Measurements from ENCODE around the gene CPA3. TPM values are rescaled to one million over a fixed set of nuclear protein-coding genes. Genes with fewer than 3 reads are reported as not detected.

CPA3 gene
- total RNA-seq, 2 donors from 2014 or later, result 2.6 to 8.1 TPM

DNA sequence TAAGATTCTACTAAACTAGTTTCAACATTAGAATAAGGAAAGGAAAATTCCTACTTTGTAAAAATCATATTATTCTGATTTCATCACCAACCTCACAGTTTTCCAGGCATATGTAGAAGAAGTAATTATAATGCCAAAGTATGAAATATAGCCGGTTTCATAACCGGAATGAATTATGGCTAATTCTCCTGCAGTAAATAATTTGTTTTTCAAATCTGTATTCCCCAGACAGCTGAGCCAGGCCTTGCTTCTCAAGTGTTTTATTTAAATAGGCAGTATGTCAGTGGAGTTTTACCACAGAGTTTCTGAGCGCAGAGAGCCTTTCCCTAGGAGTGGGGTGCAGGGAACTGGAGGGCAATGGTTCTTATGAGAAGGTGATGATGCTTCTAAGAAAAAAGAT, 8.7 kb upstream of the CPA3 start:
- H3K9me3 ChIP-seq, result no peaks in the 10 kb centered on the region
- H3K4me1 ChIP-seq (replicated peaks), result no peaks in the 10 kb centered on the region
- no peak overlapping the region for H3K27ac ChIP-seq
- H3K4me3 ChIP-seq, result no peak overlapping the region
- no peaks in the 10 kb centered on the region for H3K36me3 ChIP-seq
- DNase-seq (ENCODE audit: low spot score), result no peak
- 85% methylated on average over 3 of the region's 3 CpGs for WGBS
- TF ChIP-seq POLR2AphosphoS5 (IDR thresholded peaks at IDR 0.05), result no peak
- intact Hi-C loops (cut with DNase I), result no loop called here
- H3K27me3 ChIP-seq (replicated peaks; ENCODE audit: insufficient read depth), result no peaks in the 10 kb centered on the region

DNA sequence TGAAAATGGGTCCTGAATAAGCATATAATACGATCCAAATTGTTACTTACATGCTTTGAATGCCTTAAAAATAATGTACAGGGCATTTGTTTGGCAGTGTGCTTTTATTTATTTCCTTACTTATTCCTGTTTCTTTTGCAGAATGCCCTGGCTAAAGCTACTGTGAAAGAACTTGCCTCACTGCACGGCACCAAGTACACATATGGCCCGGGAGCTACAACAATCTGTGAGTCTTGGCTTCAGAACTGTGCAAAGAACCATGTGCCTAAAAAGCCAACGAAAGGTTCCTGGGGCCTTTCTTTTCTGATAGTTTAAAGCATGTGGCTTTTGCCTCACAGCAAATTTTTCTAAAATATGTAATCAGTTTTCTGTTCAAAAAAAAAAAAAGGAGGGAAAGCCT, 7.8 kb upstream of the CPA3 start:
- no peak for TF ChIP-seq POLR2AphosphoS5 (IDR thresholded peaks at IDR 0.05)
- TF ChIP-seq POLR2A (IDR thresholded peaks at IDR 0.05), result no peak
- TF ChIP-seq, protein P1, sequence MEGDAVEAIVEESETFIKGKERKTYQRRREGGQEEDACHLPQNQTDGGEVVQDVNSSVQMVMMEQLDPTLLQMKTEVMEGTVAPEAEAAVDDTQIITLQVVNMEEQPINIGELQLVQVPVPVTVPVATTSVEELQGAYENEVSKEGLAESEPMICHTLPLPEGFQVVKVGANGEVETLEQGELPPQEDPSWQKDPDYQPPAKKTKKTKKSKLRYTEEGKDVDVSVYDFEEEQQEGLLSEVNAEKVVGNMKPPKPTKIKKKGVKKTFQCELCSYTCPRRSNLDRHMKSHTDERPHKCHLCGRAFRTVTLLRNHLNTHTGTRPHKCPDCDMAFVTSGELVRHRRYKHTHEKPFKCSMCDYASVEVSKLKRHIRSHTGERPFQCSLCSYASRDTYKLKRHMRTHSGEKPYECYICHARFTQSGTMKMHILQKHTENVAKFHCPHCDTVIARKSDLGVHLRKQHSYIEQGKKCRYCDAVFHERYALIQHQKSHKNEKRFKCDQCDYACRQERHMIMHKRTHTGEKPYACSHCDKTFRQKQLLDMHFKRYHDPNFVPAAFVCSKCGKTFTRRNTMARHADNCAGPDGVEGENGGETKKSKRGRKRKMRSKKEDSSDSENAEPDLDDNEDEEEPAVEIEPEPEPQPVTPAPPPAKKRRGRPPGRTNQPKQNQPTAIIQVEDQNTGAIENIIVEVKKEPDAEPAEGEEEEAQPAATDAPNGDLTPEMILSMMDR (IDR thresholded peaks at IDR 0.05), result no peak
- Histone ChIP-seq H3K27me3 (replicated peaks; ENCODE audit: insufficient read depth) (no peaks in the 10 kb centered on the region), H3K36me3 (no peaks in the 10 kb centered on the region), H3K4me3 (no peak overlapping the region), H3K27ac (no peak overlapping the region), H3K4me1 (replicated peaks) (no peaks in the 10 kb centered on the region), H3K9me3 (no peaks in the 10 kb centered on the region)
- no peak for DNase-seq (ENCODE audit: low spot score)
- 88% methylated on average over 4 of the region's 4 CpGs for WGBS
- intact Hi-C loops (cut with DNase I), result no loop called here

DNA sequence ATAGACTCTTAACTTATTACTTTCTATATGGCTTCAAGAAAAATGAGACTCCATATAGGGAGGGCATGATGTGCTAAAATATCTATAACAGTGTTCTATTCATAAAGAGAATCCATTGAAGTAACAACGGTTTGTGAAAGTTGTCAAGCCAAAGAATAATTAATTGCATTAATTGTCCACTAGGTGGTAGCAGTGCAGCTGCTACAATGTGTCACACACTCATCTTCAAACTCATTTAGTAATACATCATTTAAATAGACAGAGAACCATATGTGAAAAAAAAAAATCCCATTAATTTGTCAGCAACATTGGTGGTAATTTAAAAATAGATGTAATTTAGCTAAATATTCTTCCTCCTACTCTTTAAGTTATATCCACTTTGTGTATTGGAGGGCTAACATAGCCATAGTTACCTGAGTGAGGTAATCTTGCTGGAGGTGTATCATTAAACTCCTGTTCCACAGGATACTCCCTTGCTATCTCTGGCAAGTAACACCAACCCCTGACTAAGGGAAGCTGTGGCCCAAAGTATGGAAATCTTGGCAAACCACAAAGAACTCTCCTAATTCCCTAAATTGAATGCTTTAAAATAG, 3.7 kb upstream of the CPA3 start:
- no peaks in the 10 kb centered on the region for H3K27me3 ChIP-seq (replicated peaks; ENCODE audit: insufficient read depth)
- no peak overlapping the region for H3K4me3 ChIP-seq
- DNase-seq (ENCODE audit: low spot score), result no peak
- H3K36me3 ChIP-seq, result no peaks in the 10 kb centered on the region
- no peak for TF ChIP-seq POLR2AphosphoS5 (IDR thresholded peaks at IDR 0.05)
- TF ChIP-seq, protein P1 (IDR thresholded peaks at IDR 0.05), result peak; percentile 40 to 77 (median 66)
- H3K27ac ChIP-seq, result no peak overlapping the region
- 2% methylated on average over 1 of the region's 1 CpG for WGBS
- intact Hi-C loops (cut with DNase I), result loop anchor here (5.0 to 10.0 kb wide), 2 partner anchors 86 to 413 kb away; no protein-coding TSS in a partner anchor
- H3K4me1 ChIP-seq (replicated peaks), result no peaks in the 10 kb centered on the region
- no peaks in the 10 kb centered on the region for H3K9me3 ChIP-seq

DNA sequence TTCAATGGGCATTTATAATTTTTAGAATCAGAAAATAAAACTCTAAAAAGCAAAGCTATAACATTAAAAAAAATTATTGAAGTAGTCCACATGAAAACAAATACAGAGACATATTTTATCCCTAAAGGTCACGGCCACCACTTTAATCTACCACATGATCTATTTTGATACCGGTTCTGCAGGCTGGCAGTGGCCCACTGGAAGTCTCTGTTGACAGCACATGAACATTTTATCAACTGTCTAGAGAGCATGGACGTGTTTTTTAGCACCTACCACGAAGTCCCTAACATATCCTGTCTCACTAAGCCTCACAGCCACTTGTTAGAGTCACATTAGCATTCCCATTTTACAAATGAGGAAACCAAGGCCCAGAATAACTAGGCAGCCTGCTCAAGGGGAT, 1.8 kb upstream of the CPA3 start:
- Histone ChIP-seq H3K4me3 (no peak overlapping the region), H3K9me3 (no peaks in the 10 kb centered on the region), H3K4me1 (replicated peaks) (no peaks in the 10 kb centered on the region), H3K27me3 (replicated peaks; ENCODE audit: insufficient read depth) (no peaks in the 10 kb centered on the region), H3K36me3 (no peaks in the 10 kb centered on the region), H3K27ac (no peak overlapping the region)
- WGBS, result 50% methylated on average over 4 of the region's 4 CpGs
- no peak for DNase-seq (ENCODE audit: low spot score)
- TF ChIP-seq, protein P1 (IDR thresholded peaks at IDR 0.05), result no peak
- TF ChIP-seq POLR2AphosphoS5 (IDR thresholded peaks at IDR 0.05), result no peak
- TF ChIP-seq POLR2A (IDR thresholded peaks at IDR 0.05), result no peak
- intact Hi-C loops (cut with DNase I), result loop anchor here (5.0 to 10.0 kb wide), 2 partner anchors 84 to 412 kb away; no protein-coding TSS in a partner anchor

DNA sequence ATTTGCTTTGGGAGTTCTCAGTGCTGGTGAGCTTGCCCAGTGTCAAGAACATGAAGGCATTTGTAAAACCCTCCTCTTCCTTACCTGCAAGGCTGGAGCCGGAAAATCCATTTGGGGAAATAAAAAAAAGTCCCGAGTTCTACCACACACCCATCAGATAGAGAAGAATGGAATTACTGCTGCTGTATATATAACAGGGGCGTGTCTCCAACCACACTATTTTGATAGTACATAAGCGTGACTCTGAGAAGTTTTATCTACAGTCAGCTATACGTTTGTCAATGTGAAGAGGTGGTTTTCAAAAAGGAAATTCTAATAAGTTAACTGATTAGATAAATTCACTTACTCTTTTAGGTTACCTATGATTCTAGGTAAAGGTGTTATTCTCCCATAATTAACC, 1.3 kb upstream of the CPA3 start:
- Histone ChIP-seq H3K4me1 (replicated peaks) (no peaks in the 10 kb centered on the region), H3K36me3 (no peaks in the 10 kb centered on the region), H3K27ac (no peak overlapping the region), H3K27me3 (replicated peaks; ENCODE audit: insufficient read depth) (no peaks in the 10 kb centered on the region), H3K9me3 (no peaks in the 10 kb centered on the region), H3K4me3 (no peak overlapping the region)
- intact Hi-C loops (cut with DNase I), result loop anchor here (5.0 to 10.0 kb wide), 2 partner anchors 83 to 411 kb away; no protein-coding TSS in a partner anchor
- WGBS, result 71% methylated on average over 5 of the region's 5 CpGs
- DNase-seq (ENCODE audit: low spot score), result no peak
- TF ChIP-seq, protein P1 (IDR thresholded peaks at IDR 0.05), result no peak
- TF ChIP-seq POLR2AphosphoS5 (IDR thresholded peaks at IDR 0.05) (no peak), POLR2A (IDR thresholded peaks at IDR 0.05) (no peak)
